ENCODE results near the gene C11orf97. TPM values are rescaled to one million over a fixed set of nuclear protein-coding genes. Genes with fewer than 3 reads are reported as not detected.

C11orf97 gene
- polyA plus RNA-seq, 3 donors from 2014 or later: not detected

- Mint-ChIP-seq H3K4me3 (no peak overlapping the region), H3K4me1 (no peaks in the 10 kb centered on the region), H3K36me3 (no peaks in the 10 kb centered on the region), H3K27ac (no peak overlapping the region), H3K27me3 (ENCODE audit: low read depth in 3 of 3) (peaks cover 1 to 3% (median 1%) of the 10 kb centered on the region in 3 donors), H3K9me3 (no peaks in the 10 kb centered on the region)
- DNase-seq: no peak
Measured at GRCh38 chr11:94574193-94574961, 62.1 kb downstream of the C11orf97 start.

- DNase-seq: no peak
- H3K4me1 Mint-ChIP-seq: no peaks in the 10 kb centered on the region
- H3K27ac Mint-ChIP-seq: no peak overlapping the region
- H3K36me3 Mint-ChIP-seq: no peaks in the 10 kb centered on the region
- peaks cover under 1 to 2% (median 1%) of the 10 kb centered on the region in 3 donors for H3K27me3 Mint-ChIP-seq (ENCODE audit: low read depth in 3 of 3)
- H3K9me3 Mint-ChIP-seq: no peaks in the 10 kb centered on the region
- no peak overlapping the region for H3K4me3 Mint-ChIP-seq
Measured at GRCh38 chr11:94576306-94576705, 64.0 kb downstream of the C11orf97 start.

- DNase-seq: no peak
- no peaks in the 10 kb centered on the region for H3K4me1 Mint-ChIP-seq
- H3K36me3 Mint-ChIP-seq: no peaks in the 10 kb centered on the region
- H3K27me3 Mint-ChIP-seq (ENCODE audit: low read depth in 3 of 3): peaks cover 0 to 1% (median 0%) of the 10 kb centered on the region in 3 donors
- H3K27ac Mint-ChIP-seq: no peak overlapping the region
- no peak overlapping the region for H3K4me3 Mint-ChIP-seq
- no peaks in the 10 kb centered on the region for H3K9me3 Mint-ChIP-seq
Measured at GRCh38 chr11:94577841-94578240, 65.6 kb downstream of the C11orf97 start.

Other genes with a start within 250 kb of the C11orf97 start
- gene IZUMO1R, start 207.9 kb upstream of the C11orf97 start, polyA plus RNA-seq: not detected
- under 1 TPM in 1 of 3 donors, not detected in 2; 0.10 TPM for gene GPR83, start 111.0 kb upstream of the C11orf97 start, polyA plus RNA-seq
- gene MRE11, start 18.6 kb upstream of the C11orf97 start, polyA plus RNA-seq: 10 to 100 TPM in 1 of 3 donors, 1 to 10 TPM in 2; 9.1 to 20.1 (median 9.6) TPM
- gene ANKRD49, start 18.5 kb upstream of the C11orf97 start, polyA plus RNA-seq: 10 to 100 TPM; 19.4 to 26.4 (median 19.9) TPM
- gene FUT4, start 31.5 kb downstream of the C11orf97 start, polyA plus RNA-seq: 1 to 10 TPM; 1.3 to 2.4 (median 1.4) TPM
- gene PIWIL4, start 54.9 kb downstream of the C11orf97 start, polyA plus RNA-seq: under 1 TPM in 1 of 3 donors, not detected in 2; 0.85 TPM

All from immature natural killer cell (primary cell).